HG02610 (cell line): ENCODE measurements around the gene EXTL2.
"Not testable (repeated sequence)": the region's sequence is repeated elsewhere in the genome, so short reads cannot be mapped to it uniquely, and the experiment has no call there.

Experiments
- ATAC-seq: cut with Tn5 transposase; IDR thresholded peaks from one replicate; pipeline ENCODE4 v1.9.1; 2021; ENCODE audit warnings: mild to moderate bottlenecking, moderate library complexity; ENCODE audit not compliant: unreplicated experiment

Gene EXTL2

GRCh38 chr1:100861379-100861778 lies 33.3 kb downstream of the EXTL2 start:
- no peak for ATAC-seq

- ATAC-seq, result no peak
Measured at GRCh38 chr1:100860397-100860991, 34.1 kb downstream of the EXTL2 start.

- ATAC-seq, result not testable (repeated sequence)
Measured at GRCh38 chr1:100855116-100855515, 39.5 kb downstream of the EXTL2 start.

- ATAC-seq, result no peak
Measured at GRCh38 chr1:100852976-100853375, 41.7 kb downstream of the EXTL2 start.

GRCh38 chr1:100851726-100852125 lies 42.9 kb downstream of the EXTL2 start:
- no peak for ATAC-seq

- ATAC-seq, result no peak
Measured at GRCh38 chr1:100847361-100848082, 47.1 kb downstream of the EXTL2 start.

GRCh38 chr1:100843160-100843559 lies 51.5 kb downstream of the EXTL2 start:
- ATAC-seq, result not testable (repeated sequence)

GRCh38 chr1:100835866-100836842 lies 58.5 kb downstream of the EXTL2 start:
- no peak for ATAC-seq

GRCh38 chr1:100834777-100835660 lies 59.6 kb downstream of the EXTL2 start:
- ATAC-seq, result no peak

- no peak for ATAC-seq
Measured at GRCh38 chr1:100832694-100833428, 61.8 kb downstream of the EXTL2 start.

- ATAC-seq, result not testable (repeated sequence)
Measured at GRCh38 chr1:100825666-100826065, 69.0 kb downstream of the EXTL2 start.
